Caco-2 (cell line): ENCODE results near the gene TMEM109. TPM values are rescaled to one million over a fixed set of nuclear protein-coding genes. Genes with fewer than 3 reads are reported as not detected.

ENCODE experiments used
- BruUV-seq: library from RNA; stranded (reverse); fragments of 400-500 nt; replicated peaks from 2 replicates; lab custom pipeline; 2021; lab: Mats Ljungman, UMichigan
- CTCF ChIA-PET: fragments of 300-600 bp; sonication (Branson Sonifier 250); formaldehyde crosslinking; loops from one replicate; lab custom pipeline; 2022; ENCODE audit warnings: antibody characterized with exemption; lab: Charles Lee
- POLR2A ChIA-PET: fragments of 300-600 bp; sonication (Branson Sonifier 250); formaldehyde crosslinking; loops from one replicate; lab custom pipeline; 2022; ENCODE audit warnings: antibody characterized with exemption; lab: Charles Lee
- DNase-seq, 2 experiments: peaks; one replicate each; pipeline versions ENCODE4 v3.0.0 to v3.0.0-alpha.2; 2020 to 2022
- H3K27me3 ChIP-seq: replicated peaks from 2 replicates; pipeline ENCODE4 v1.6.0; 2011; ENCODE audit warnings: low read length; ENCODE audit not compliant: control insufficient read depth, insufficient read depth
- H3K36me3 ChIP-seq: 2 replicates; pipeline ENCODE4 v1.5.1; 2011; ENCODE audit warnings: low read length; ENCODE audit not compliant: control insufficient read depth, insufficient read depth
- H3K4me1 ChIP-seq: fragments of 250-450 bp; sonication (Bioruptor Pico); 2 replicates; pipeline ENCODE4 v1.5.1; 2020; ENCODE audit warnings: mild to moderate bottlenecking
- H3K4me3 ChIP-seq: 2 replicates; pipeline ENCODE4 v1.5.1; 2011; ENCODE audit warnings: low read depth, mild to moderate bottlenecking, control low read depth, low read length
- H3K9me3 ChIP-seq: fragments of 250-450 bp; sonication (Bioruptor Pico); 2 replicates; pipeline ENCODE4 v1.5.1; 2020; ENCODE audit warnings: mild to moderate bottlenecking, moderate library complexity
- H3K27ac Mint-ChIP-seq: one replicate; pipeline ENCODE4 v1.8.0; 2022; ENCODE audit warnings: mixed read lengths; ENCODE audit not compliant: unreplicated experiment
- H3K27me3 Mint-ChIP-seq: one replicate; pipeline ENCODE4 v1.8.0; 2022; ENCODE audit warnings: mixed read lengths; ENCODE audit not compliant: insufficient read depth, unreplicated experiment
- H3K36me3 Mint-ChIP-seq: one replicate; pipeline ENCODE4 v1.8.0; 2022; ENCODE audit warnings: mild to moderate bottlenecking, mixed read lengths; ENCODE audit not compliant: insufficient read depth, unreplicated experiment
- H3K4me1 Mint-ChIP-seq: one replicate; pipeline ENCODE4 v1.8.0; 2022; ENCODE audit warnings: low read depth, mixed read lengths; ENCODE audit not compliant: unreplicated experiment
- H3K4me3 Mint-ChIP-seq: one replicate; pipeline ENCODE4 v1.8.0; 2022; ENCODE audit warnings: mild to moderate bottlenecking, moderate library complexity, mixed read lengths; ENCODE audit not compliant: unreplicated experiment
- H3K9me3 Mint-ChIP-seq: one replicate; pipeline ENCODE4 v1.8.0; 2022; ENCODE audit warnings: mixed read lengths; ENCODE audit not compliant: unreplicated experiment
- CTCF ChIP-seq, 2 experiments: fragments of 200-600 bp in 1 of 2; IDR thresholded peaks; 1 replicate in 1 of 2; 2 replicates in 1 of 2; pipeline versions ENCODE4 v1.5.1 to v1.8.0; 2011 to 2022; ENCODE audit warnings: antibody characterized with exemption in 1 of 2, control low read depth in 1 of 2, inconsistent platforms in 1 of 2, low read depth in 1 of 2, low read length in 1 of 2, mild to moderate bottlenecking in 1 of 2, moderate library complexity in 1 of 2; ENCODE audit not compliant: insufficient read depth in 1 of 2, severe bottlenecking in 1 of 2, unreplicated experiment in 1 of 2
- intact Hi-C: fragments of 100-400 bp; cut with micrococcal nuclease; formaldehyde crosslinking; loops from one replicate; pipeline ENCODE4 v1.10.0; 2022; ENCODE audit not compliant: unreplicated experiment
- total RNA-seq: library from RNA; stranded (reverse); gene quantifications from 2 replicates; pipeline ENCODE4 v1.2.3, GENCODE V29; 2022

The TMEM109 gene
- total RNA-seq, 1 experiment from 2014 or later: 91.9 TPM

DNA sequence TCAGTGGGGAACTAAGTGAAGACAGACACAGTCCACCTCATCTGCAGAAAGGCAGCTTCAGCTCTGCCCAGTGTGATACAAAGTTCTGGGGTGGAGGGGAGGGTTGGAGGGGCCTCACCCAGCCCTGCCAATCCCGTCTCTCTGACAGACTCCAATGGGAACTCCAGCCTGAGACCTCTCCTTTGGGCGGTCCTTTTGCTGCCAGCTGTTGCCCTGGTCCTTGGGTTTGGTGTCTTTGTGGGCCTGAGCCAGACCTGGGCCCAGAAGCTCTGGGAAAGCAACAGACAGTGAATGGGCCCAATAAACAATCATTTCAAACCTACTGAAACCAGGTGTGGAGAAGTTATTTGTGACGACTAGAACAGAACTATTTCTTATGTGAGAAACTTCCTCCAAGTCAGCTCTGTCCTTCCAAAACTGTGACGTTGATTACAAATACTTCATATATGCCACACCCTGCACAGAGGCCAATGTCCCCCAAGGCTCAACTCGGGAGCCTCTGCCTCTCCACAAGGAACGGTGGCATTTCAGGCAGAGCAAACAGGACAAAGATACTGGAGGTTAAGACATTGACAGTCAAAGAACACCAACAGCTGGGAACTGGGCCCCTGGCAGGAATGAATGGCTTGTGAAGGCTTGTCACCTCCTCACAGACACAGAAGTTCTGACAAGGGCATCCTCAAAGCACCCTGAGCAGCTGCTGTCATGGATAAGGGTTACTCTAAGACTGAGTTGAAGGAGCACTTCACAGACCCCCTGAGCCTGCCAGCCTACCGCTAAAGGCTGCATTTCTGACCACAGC, 38.4 kb upstream of the TMEM109 start:
- no peak overlapping the region for H3K4me3 Mint-ChIP-seq
- H3K4me3 ChIP-seq: no peak overlapping the region
- H3K36me3 Mint-ChIP-seq: no peaks in the 10 kb centered on the region
- H3K4me1 Mint-ChIP-seq: no peaks in the 10 kb centered on the region
- H3K9me3 ChIP-seq: no peaks in the 10 kb centered on the region
- no peaks in the 10 kb centered on the region for H3K4me1 ChIP-seq
- intact Hi-C loops: no loop called here
- no peaks in the 10 kb centered on the region for H3K27me3 Mint-ChIP-seq
- POLR2A ChIA-PET: interaction anchor here (0.5 kb wide), 1 partner anchor 301 kb away, joined by 3 read pairs; no protein-coding TSS in a partner anchor
- TF ChIP-seq CTCF (IDR thresholded peaks at IDR 0.05; ENCODE audit: insufficient read depth in 1 of 2, low read depth in 1 of 2, low read length in 1 of 2, severe bottlenecking in 1 of 2, unreplicated experiment in 1 of 2): no peak
- no peaks in the 10 kb centered on the region for H3K27me3 ChIP-seq
- CTCF ChIA-PET: no interaction called here
- no peak overlapping the region for H3K27ac Mint-ChIP-seq
- no peaks in the 10 kb centered on the region for H3K9me3 Mint-ChIP-seq
- BruUV-seq: no TSS peak
- H3K36me3 ChIP-seq: no peaks in the 10 kb centered on the region
- no peak for DNase-seq

DNA sequence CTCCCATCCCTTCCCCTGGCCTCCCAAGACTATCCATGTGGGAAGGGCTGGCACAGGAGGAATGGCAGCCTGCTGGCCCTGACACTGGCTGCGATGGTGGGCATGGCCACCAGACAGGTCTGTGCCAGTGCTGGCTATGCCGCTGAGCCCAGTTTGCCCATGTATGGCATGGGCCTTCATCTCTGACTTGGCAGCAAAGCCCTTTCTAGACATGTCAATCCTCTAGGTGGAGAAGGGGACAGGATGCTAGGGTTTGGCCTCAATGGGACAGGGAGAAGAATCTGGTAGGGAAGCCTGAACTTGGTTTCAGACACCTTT, 37.8 kb upstream of the TMEM109 start:
- no peak for DNase-seq
- BruUV-seq: no TSS peak

More for the DNA sequence above, 37.8 kb upstream of the TMEM109 start:
- Mint-ChIP-seq H3K27me3 (no peaks in the 10 kb centered on the region), H3K27ac (no peak overlapping the region), H3K4me3 (no peak overlapping the region), H3K36me3 (no peaks in the 10 kb centered on the region), H3K4me1 (no peaks in the 10 kb centered on the region), H3K9me3 (no peaks in the 10 kb centered on the region)
- H3K4me3 ChIP-seq: no peak overlapping the region
- no peaks in the 10 kb centered on the region for H3K27me3 ChIP-seq
- CTCF ChIA-PET: no interaction called here
- H3K9me3 ChIP-seq: no peaks in the 10 kb centered on the region
- intact Hi-C loops: no loop called here
- no peaks in the 10 kb centered on the region for H3K36me3 ChIP-seq
- H3K4me1 ChIP-seq: no peaks in the 10 kb centered on the region
- POLR2A ChIA-PET: interaction anchor here (0.5 kb wide), 1 partner anchor 301 kb away, joined by 3 read pairs; no protein-coding TSS in a partner anchor
- no peak for TF ChIP-seq CTCF (IDR thresholded peaks at IDR 0.05; ENCODE audit: insufficient read depth in 1 of 2, low read depth in 1 of 2, low read length in 1 of 2, severe bottlenecking in 1 of 2, unreplicated experiment in 1 of 2)
